WTC11 (cell line): ENCODE results near the gene GASK1A.

ENCODE experiments used
- ZNF138 ChIP-seq: sonication (generic); formaldehyde crosslinking; conservative IDR thresholded peaks from 2 replicates; pipeline ENCODE4 v1.8.1; 2022; ENCODE audit warnings: mild to moderate bottlenecking, moderate library complexity, missing genetic modification reagents
- TF ChIP-seq, protein P1 (sequence below): sonication (generic); formaldehyde crosslinking; IDR thresholded peaks from 2 replicates; pipeline ENCODE4 v1.8.0; 2022; ENCODE audit warnings: mild to moderate bottlenecking, missing genetic modification reagents
- TF ChIP-seq, protein P2 (sequence below): fragments of 200-600 bp; IDR thresholded peaks from 2 replicates; pipeline ENCODE4 v1.8.0; 2022; ENCODE audit warnings: antibody characterized with exemption

DNA sequence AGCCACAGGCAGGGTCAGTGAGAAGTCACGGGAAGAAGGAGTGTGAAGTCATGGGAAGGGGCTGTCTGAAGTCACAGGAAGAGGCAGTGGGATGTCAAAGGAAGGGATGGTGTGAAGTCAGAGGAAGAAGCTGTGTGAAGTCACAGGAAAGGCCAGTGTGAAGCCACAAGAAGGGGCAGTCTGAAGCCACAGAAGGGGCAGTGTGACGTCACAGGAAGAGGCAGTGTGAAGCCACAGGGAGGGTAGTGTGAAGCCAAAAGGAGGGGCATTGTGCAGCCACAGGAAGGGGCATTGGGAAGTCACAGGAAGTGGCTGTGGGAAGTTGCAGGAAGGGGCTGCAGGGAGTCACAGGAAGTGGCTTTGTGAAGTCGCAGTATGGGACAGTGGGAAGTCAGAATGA is 35.1 kb downstream of the GASK1A start:
- TF ChIP-seq, protein P1, sequence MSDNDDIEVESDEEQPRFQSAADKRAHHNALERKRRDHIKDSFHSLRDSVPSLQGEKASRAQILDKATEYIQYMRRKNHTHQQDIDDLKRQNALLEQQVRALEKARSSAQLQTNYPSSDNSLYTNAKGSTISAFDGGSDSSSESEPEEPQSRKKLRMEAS = no peak
- TF ChIP-seq, protein P2, sequence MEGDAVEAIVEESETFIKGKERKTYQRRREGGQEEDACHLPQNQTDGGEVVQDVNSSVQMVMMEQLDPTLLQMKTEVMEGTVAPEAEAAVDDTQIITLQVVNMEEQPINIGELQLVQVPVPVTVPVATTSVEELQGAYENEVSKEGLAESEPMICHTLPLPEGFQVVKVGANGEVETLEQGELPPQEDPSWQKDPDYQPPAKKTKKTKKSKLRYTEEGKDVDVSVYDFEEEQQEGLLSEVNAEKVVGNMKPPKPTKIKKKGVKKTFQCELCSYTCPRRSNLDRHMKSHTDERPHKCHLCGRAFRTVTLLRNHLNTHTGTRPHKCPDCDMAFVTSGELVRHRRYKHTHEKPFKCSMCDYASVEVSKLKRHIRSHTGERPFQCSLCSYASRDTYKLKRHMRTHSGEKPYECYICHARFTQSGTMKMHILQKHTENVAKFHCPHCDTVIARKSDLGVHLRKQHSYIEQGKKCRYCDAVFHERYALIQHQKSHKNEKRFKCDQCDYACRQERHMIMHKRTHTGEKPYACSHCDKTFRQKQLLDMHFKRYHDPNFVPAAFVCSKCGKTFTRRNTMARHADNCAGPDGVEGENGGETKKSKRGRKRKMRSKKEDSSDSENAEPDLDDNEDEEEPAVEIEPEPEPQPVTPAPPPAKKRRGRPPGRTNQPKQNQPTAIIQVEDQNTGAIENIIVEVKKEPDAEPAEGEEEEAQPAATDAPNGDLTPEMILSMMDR = no peak
- no peak for TF ChIP-seq ZNF138 (CRISPR knock-in tag)
